Activated naive CD4-positive, alpha-beta T cell (primary cell): ENCODE results near the gene TTPAL.

Experiments
- DNase-seq, 4 experiments: peaks; one replicate each; lab custom pipeline; 2025; lab: John Stamatoyannopoulos, UW

Gene TTPAL

GRCh38 chr20:44540834-44541233 lies 65.2 kb downstream of the TTPAL start:
- DNase-seq = no peak

DNA sequence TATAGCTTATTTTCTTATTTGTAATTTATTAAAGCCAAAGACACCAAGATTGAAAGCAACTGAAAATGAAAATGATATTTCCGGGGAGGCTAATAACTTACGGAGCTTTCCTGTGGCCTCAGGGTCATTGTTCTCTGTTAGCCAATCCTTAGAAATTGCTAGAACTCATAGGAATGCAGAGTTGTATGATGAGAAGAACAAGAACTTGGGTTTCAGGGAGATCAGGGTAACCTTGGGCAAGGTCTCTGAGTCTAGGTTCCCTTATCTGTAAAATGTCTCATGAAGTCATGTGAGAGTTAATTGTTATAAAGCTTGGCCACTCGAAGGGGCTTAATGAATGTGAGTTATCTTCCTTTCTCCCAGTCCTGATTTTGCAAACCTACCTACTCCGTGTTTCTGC lies 66.3 kb downstream of the TTPAL start:
- DNase-seq = no peak

DNA sequence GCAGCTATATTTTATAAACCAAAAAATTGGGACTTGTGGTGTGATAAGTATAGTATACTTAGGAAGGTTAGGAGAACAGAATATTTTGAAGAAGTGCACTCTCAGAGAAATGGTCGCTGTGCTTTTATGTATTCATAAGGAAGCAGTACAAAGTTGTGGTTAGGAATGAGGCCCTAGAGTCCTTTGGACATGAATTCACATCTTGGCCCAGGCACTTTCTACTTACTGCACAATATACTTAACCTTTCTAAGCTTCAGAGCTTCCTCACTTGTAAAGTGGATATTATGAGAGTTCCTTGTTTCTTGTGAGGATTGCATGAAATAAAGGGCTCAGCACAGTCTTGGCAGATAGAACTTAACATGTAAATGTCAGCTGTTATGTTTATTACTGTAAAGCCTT lies 67.2 kb downstream of the TTPAL start:
- DNase-seq = no peak

- DNase-seq = no peak
Observed at GRCh38 chr20:44543358-44543757, 67.7 kb downstream of the TTPAL start.
